ENCODE data around the gene PHLDB3.

- TF ChIP-seq POLR2AphosphoS5 (IDR thresholded peaks at IDR 0.05; ENCODE audit: borderline replicate concordance, low read depth, low read length) (no peak), FOXP2 (optimal IDR thresholded peaks at IDR 0.05; ENCODE audit: control extremely low read depth, extremely low read length, insufficient read depth) (no peak), EZH2 (IDR thresholded peaks at IDR 0.05) (no peak)
These were observed 24.0 kb downstream of the PHLDB3 start for GRCh38 chr19:43480574-43480973.

All from SK-N-MC (cell line).